Hypothalamus (tissue), 51 donors: Measurements from ENCODE around the gene EFHD2.
A peak's percentile ranks its signal among the peaks of the same experiment; 100 is the strongest.
"Not testable (repeated sequence)": the region's sequence is repeated elsewhere in the genome, so short reads cannot be mapped to it uniquely, and the experiment has no call there.

Experiments
- DNase-seq, 51 donors: peaks; one replicate each; lab custom pipeline; 2025; lab: John Stamatoyannopoulos, UW

EFHD2 gene

GRCh38 chr1:15449567-15449966, 39.9 kb downstream of the EFHD2 start:
- no peak for DNase-seq

GRCh38 chr1:15451014-15451722, 41.5 kb downstream of the EFHD2 start:
- DNase-seq: no peak

GRCh38 chr1:15452216-15452615, 42.5 kb downstream of the EFHD2 start:
- no peak for DNase-seq

DNA sequence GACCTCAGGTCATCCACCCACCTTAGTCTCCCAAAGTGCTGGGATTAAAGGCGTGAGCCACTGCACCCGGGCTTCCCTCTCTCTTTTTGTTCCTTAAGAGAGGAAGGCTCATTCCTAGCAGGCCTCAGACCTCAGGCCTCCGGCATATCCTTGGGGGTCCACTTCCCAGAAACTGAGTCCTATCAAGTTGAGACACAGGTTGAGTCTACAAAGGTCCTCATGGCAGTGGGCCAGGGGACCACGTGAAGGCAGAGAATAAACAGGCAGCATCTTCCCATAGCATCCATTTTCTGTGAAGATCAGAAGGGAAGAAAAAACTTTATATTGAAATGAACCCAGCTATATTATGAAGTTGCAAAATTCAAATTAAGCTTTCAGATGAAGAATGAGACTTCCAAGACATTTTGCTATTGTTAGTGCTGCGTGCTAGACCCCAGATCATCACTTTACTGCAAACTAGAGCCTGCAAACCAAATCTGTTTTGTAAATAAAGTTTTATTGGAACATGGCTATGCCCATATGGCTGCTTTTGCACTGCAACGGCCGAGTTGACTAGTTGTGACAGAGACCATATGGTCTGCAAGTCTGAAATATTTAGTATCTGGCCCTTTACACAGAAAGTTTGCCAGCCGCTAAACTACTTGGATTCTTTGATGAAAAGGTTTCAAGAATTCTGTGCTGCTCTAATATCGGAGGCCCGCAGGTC, 43.3 kb downstream of the EFHD2 start:
- no peak for DNase-seq

GRCh38 chr1:15453734-15454133, 44.0 kb downstream of the EFHD2 start:
- DNase-seq: no peak

- DNase-seq: no peak
Measured at GRCh38 chr1:15454256-15454655, 44.6 kb downstream of the EFHD2 start.

DNA sequence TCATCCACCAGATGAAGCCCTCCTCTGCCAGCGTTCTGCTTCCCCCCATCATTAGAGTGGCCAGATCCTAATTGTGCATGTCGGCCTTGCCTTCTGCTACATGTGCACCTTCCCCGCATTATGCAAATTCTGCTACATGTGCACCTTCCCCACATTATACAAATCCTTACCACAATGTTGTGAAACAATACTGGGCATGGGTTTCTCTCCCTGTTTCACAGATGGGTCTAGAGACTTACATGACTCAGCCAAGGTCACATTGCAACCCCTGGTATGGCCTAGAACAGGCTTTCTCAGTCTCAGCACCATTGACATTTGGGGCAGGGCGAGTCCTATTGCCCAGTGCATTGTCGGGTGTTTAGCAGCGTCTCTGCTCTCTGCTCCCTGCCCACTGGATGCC, 45.8 kb downstream of the EFHD2 start:
- DNase-seq: no peak

GRCh38 chr1:15456313-15456954, 46.7 kb downstream of the EFHD2 start, which contains the start of gene CELA2A:
Gene CELA2A, plus strand, starts transcription at chr1:15456732. Its CDS starts 22 bp downstream, at chr1:15456754.
- DNase-seq: no peak

DNA sequence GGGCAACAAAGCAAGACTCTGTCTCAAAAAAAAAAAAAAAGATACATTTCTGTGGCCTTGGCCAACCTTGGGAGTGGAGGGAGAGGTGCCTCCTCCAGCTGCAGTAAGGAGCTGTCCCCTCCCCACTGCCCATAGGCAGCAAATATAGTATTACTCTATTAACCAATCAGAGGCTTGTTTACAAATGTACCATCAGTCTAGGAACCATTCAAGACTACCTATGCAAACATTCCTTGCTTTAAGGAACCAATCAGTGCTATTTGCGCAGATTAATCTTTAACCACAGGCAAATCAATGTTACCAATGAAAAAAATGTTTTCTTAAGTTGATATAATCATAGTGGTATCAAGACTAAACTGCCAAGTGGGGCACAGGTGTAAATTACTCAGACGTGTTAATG, 47.9 kb downstream of the EFHD2 start:
- DNase-seq: no peak

- DNase-seq: not testable (repeated sequence)
Measured at GRCh38 chr1:15458388-15458787, 48.7 kb downstream of the EFHD2 start.

- peak in 1 of 51 donors; percentile 2 for DNase-seq
Measured at GRCh38 chr1:15459771-15460707, 50.4 kb downstream of the EFHD2 start.

DNA sequence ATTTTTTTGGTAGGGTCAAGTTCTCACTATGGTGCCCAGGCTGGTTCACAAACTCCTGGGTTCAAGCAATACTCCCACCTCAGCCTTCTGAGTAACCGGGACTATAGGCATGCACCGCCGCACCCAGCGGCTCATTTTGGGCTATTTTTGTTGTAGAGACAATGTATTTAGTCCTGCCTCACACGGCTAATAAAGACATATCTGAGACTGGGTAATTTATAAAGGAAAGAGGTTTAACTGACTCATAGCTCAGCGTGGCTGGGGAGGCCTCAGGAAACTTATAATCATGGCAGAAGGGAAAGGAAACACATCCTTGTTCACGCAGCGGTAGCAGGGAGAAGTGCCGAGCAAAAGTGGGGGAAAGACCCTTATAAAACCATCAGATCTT, 51.0 kb downstream of the EFHD2 start:
- no peak for DNase-seq

GRCh38 chr1:15463064-15463800, 53.5 kb downstream of the EFHD2 start:
- DNase-seq: not testable (repeated sequence)

DNA sequence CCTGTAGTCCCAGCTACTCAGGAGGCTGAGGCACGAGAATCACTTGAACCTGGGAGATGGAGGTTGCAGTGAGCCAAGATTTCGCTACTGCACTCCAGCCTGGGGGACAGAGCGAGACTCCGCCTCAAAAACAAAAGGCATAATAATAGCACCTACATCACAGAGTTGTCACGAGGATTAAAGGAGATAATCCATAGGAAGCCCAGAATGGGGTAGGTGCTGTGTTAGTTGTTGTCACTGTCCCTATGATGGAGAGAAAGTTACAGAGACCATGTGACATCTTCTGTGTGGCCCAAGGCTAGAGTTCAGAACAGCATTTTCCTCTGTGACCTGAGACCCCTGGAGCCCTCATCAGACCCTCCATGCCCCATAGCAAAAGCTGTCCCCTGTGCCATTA, 54.2 kb downstream of the EFHD2 start:
- DNase-seq: not testable (repeated sequence)

- DNase-seq: no peak
Measured at GRCh38 chr1:15465674-15466073, 56.0 kb downstream of the EFHD2 start.

DNA sequence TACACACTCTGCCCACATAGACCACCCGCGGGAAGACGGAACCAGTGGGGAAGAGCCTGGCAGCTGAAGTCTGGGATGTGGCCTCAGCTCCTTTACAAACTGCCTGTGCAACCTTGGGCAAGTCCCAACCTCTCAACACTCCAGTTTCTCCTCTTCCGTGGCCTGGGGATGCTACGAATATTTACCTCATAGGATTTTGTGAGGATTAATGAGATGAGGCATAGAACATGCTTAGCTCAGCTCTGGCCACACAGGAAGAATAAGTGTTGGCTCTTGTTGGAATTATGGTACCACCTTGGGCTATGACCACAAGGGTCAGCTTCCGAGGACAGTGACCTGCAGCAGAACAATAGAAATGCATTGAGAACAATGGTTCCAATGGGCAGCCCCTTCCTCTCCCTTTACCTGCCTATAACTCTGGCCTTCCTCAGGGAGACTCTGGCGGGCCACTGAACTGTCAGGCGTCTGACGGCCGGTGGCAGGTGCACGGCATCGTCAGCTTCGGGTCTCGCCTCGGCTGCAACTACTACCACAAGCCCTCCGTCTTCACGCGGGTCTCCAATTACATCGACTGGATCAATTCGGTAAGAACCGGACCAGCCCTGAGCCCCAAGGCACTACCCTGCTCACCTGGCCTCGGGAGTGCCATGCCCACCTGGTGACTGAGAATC, 57.4 kb downstream of the EFHD2 start:
- DNase-seq: not testable (repeated sequence)

DNA sequence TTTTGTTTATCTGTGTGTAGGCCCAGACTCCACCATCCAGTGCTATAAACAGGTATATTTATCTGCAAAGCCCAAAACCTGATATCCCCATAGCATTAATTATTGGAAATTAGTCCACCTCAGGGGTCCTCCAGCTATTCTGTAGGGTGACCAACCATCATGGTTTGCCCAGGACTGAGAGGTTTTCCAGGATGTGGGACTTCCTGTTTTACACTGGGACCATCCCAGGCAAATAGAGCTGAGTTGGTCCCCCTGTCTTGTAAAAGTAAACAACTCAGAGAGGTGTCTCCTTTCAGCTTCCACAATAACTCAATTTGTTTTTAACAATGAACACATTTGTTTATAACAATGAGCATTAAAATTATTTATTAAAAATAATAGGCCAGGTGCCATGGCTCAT, 58.5 kb downstream of the EFHD2 start:
- no peak for DNase-seq

DNA sequence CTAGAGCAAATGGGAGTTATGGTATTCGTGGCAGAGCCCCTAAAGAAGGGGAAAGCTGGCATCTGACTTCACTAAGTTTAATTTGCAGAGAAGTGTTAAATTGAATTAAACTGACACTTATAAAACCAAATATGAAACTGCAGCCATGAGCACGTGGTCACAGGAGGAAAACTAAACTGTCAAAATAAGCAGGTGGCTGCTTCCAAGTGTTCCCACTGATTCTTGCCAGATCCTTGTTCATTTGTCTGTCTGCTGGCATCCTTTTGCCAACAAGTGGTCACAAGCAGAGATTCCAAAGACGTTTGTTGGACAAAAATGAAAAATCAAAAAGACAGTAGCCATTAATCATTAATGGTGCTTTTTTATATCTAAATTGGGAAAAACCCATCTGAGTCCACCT, 59.7 kb downstream of the EFHD2 start:
- DNase-seq: no peak

DNA sequence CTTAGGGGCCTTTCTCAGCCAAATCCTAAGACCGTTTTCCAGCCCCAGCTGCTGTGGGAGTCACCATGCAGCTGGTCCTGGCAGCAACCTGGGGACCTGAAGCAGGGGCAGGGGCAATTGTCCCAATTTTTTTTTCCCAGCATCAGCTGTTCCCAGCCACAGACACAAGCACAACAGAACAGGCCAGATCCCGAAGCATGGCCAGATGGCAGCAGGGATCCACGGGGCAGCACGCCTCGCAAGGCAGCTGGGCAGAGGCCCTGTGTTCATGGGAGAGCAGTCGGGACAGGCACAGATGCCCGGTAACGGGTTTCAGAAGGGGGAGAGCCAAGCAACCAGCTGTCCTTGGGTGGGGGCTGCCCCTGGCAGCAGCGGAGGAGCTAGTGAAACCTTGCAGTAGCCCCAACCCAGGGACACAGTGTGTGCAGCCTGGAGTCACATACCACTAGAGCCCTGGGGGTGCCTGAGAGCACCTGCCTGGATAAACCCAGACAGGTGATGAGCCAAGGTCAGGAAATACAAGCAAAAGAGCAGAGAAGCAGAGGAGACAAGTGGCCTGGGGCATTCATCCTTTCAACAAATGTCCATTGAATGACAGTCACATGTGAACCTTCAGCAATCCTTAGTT, 60.2 kb downstream of the EFHD2 start:
- peak in 17 of 51 donors; percentile 3 to 22 (median 8) for DNase-seq
